LoVo (cell line): Measurements from ENCODE around the gene CACHD1.
"Not testable (repeated sequence)": the region's sequence is repeated elsewhere in the genome, so short reads cannot be mapped to it uniquely, and the experiment has no call there.

Source experiments
- DNase-seq: peaks from one replicate; pipeline ENCODE4 v3.0.0-alpha.2; 2016; ENCODE audit warnings: low spot score

CACHD1 gene

GRCh38 chr1:64497088-64497883 lies 27.4 kb downstream of the CACHD1 start:
- no peak for DNase-seq

- no peak for DNase-seq
Observed at GRCh38 chr1:64498325-64498724, 28.4 kb downstream of the CACHD1 start.

GRCh38 chr1:64499011-64499410 lies 29.1 kb downstream of the CACHD1 start:
- DNase-seq = no peak

GRCh38 chr1:64499966-64500365 lies 30.0 kb downstream of the CACHD1 start:
- DNase-seq = no peak

- no peak for DNase-seq
Observed at GRCh38 chr1:64502083-64502482, 32.2 kb downstream of the CACHD1 start.

GRCh38 chr1:64502931-64503330 lies 33.0 kb downstream of the CACHD1 start:
- no peak for DNase-seq

- DNase-seq = peak; percentile 47
Observed at GRCh38 chr1:64505232-64505943, 35.5 kb downstream of the CACHD1 start.

GRCh38 chr1:64505944-64506655 lies 36.2 kb downstream of the CACHD1 start:
- peak; percentile 89 for DNase-seq

GRCh38 chr1:64508629-64509028 lies 38.7 kb downstream of the CACHD1 start:
- no peak for DNase-seq

- DNase-seq = no peak
Observed at GRCh38 chr1:64511044-64511443, 41.1 kb downstream of the CACHD1 start.

GRCh38 chr1:64512206-64512605 lies 42.3 kb downstream of the CACHD1 start:
- DNase-seq = not testable (repeated sequence)

- DNase-seq = no peak
Observed at GRCh38 chr1:64513545-64513944, 43.6 kb downstream of the CACHD1 start.

GRCh38 chr1:64514197-64514765 lies 44.4 kb downstream of the CACHD1 start:
- DNase-seq = no peak

GRCh38 chr1:64515427-64515826 lies 45.5 kb downstream of the CACHD1 start:
- DNase-seq = no peak

- DNase-seq = no peak
Observed at GRCh38 chr1:64516301-64516700, 46.4 kb downstream of the CACHD1 start.

GRCh38 chr1:64516803-64517568 lies 47.1 kb downstream of the CACHD1 start:
- DNase-seq = no peak

GRCh38 chr1:64517640-64518039 lies 47.7 kb downstream of the CACHD1 start:
- DNase-seq = no peak

- DNase-seq = no peak
Observed at GRCh38 chr1:64518692-64519481, 49.0 kb downstream of the CACHD1 start.

GRCh38 chr1:64519901-64520300 lies 50.0 kb downstream of the CACHD1 start:
- no peak for DNase-seq

GRCh38 chr1:64522740-64523139 lies 52.8 kb downstream of the CACHD1 start:
- no peak for DNase-seq
